Omental fat pad (tissue), 4 donors: Measurements from ENCODE around the gene LGALS7. TPM values are rescaled to one million over a fixed set of nuclear protein-coding genes. Genes with fewer than 3 reads are reported as not detected.

ENCODE experiments used
- ATAC-seq: fragments of 150-250 bp; one replicate; pipeline ENCODE4 v1.9.1; 2016; ENCODE audit warnings: mild to moderate bottlenecking, moderate library complexity; ENCODE audit not compliant: low FRiP score
- DNase-seq: peaks from one replicate; pipeline ENCODE4 v3.0.0-alpha.2; 2019; ENCODE audit warnings: low spot score
- total RNA-seq, 4 donors: library from RNA; depleted of rRNA; stranded (reverse); fragments of >200 nt; gene quantifications; one replicate each; pipeline ENCODE4 v1.1.0, GENCODE V29; 2016
- TF ChIP-seq, protein P1 (sequence below), 3 donors: fragments of 450-650 bp; IDR thresholded peaks; one replicate each; pipeline ENCODE4 v1.5.1; 2016 to 2017; ENCODE audit warnings: antibody characterized with exemption in 3 of 3, mild to moderate bottlenecking in 3 of 3, moderate library complexity in 2 of 3

The LGALS7 gene
- total RNA-seq, 4 donors from 2014 or later, result not detected

DNA sequence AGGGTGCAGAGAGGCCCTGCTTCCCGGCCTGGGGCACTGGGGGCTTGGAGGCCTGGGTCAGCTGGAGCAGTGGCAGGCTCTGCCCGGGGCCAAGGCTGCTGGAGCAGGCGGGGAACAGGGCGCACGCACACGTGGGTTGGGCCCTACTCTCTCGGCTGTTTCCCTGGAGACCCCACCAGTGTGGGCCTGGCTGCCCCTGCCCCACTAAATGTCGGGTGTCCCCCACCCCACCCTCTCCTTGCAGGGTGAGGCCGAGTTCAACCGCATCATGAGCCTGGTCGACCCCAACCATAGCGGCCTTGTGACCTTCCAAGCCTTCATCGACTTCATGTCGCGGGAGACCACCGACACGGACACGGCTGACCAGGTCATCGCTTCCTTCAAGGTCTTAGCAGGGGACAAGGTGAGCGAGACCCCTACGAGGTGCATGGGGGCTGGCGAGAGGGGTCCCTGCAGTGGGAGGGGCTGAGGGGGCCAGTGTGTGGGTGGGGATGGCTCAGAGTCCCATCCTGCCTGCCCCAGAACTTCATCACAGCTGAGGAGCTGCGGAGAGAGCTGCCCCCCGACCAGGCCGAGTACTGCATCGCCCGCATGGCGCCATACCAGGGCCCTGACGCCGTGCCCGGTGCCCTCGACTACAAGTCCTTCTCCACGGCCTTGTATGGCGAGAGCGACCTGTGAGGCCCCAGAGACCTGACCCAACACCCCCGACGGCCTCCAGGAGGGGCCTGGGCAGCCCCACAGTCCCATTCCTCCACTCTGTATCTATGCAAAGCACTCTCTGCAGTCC lies 44.4 kb downstream of the LGALS7 start:
- DNase-seq (no peak), ATAC-seq (no peak)
- TF ChIP-seq, protein P1, sequence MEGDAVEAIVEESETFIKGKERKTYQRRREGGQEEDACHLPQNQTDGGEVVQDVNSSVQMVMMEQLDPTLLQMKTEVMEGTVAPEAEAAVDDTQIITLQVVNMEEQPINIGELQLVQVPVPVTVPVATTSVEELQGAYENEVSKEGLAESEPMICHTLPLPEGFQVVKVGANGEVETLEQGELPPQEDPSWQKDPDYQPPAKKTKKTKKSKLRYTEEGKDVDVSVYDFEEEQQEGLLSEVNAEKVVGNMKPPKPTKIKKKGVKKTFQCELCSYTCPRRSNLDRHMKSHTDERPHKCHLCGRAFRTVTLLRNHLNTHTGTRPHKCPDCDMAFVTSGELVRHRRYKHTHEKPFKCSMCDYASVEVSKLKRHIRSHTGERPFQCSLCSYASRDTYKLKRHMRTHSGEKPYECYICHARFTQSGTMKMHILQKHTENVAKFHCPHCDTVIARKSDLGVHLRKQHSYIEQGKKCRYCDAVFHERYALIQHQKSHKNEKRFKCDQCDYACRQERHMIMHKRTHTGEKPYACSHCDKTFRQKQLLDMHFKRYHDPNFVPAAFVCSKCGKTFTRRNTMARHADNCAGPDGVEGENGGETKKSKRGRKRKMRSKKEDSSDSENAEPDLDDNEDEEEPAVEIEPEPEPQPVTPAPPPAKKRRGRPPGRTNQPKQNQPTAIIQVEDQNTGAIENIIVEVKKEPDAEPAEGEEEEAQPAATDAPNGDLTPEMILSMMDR (IDR thresholded peaks at IDR 0.05), result no peak

GRCh38 chr19:38727868-38728660 lies 45.3 kb downstream of the LGALS7 start:
- ATAC-seq (peak; percentile 12), DNase-seq (no peak)
- TF ChIP-seq, protein P1 (IDR thresholded peaks at IDR 0.05), result no peak

DNA sequence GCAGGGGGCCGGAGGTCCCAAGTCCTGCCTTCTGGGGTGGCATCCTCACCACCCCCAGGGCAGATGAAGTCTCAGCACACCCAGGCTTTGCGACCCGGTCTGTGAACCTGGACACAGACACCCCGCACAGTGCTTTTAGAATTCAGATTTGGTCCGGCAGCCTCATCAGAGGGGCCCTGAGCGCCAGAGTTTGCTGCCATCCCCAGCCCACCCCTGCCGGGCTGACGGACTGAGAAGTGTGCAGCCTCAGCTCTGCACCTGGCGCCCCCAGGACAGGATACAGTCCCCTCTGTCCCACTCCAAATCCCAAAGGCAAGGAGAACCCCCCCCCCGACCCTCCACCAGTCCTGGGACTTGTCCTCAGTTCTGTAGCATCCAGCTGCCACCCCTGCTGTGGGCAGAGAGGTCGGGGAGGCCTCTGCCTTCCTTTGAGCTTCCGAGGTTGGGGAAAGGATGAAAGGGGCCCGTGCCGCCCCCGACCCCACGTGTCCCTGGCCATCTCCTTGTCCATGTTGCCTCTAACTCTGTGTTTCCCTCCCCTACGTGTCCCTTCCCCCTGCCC lies 45.9 kb downstream of the LGALS7 start:
- DNase-seq (no peak), ATAC-seq (no peak)
- TF ChIP-seq, protein P1 (IDR thresholded peaks at IDR 0.05), result no peak

- no peak for DNase-seq
- no peak for ATAC-seq
- TF ChIP-seq, protein P1 (IDR thresholded peaks at IDR 0.05), result no peak
Measured at GRCh38 chr19:38726761-38727301, 46.5 kb downstream of the LGALS7 start.

GRCh38 chr19:38726284-38726673 lies 47.0 kb downstream of the LGALS7 start:
- DNase-seq, result no peak
- TF ChIP-seq, protein P1 (IDR thresholded peaks at IDR 0.05), result no peak
- ATAC-seq, result no peak

DNA sequence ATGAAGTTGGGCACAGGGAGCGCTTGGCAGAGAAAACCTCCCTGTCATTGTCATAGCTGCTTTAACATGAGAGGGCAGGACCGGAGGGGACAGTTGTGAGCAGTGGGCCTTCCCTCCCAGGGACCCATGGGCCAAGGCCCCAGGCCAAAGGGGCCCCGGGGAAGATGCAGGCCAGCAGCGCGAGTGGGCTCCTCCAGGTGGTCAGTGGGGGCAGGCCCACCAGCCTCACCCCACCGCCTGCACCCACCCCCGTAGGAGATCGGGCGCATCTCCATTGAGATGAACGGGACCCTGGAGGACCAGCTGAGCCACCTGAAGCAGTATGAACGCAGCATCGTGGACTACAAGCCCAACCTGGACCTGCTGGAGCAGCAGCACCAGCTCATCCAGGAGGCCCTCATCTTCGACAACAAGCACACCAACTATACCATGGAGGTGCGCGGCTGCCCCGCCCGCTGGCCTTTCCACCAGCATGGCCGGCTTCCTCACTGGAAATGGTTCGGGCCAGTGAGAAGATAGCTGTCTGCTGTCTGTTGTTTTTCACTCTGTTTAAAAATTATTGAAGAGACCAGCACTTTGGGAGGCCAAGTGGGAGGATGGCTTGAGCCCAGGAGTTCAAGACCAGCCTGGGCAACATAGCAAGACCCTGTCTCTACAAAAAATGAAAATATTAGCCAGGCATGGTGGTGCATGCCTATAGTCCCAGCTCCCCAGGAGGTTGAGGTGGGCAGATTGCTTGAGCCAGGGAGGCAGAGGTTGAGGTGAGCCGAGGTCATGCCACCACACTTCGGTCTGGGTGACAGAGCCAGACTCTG lies 47.6 kb downstream of the LGALS7 start:
- no peak for ATAC-seq
- DNase-seq, result no peak
- TF ChIP-seq, protein P1 (IDR thresholded peaks at IDR 0.05), result no peak
